Measurements from ENCODE around the gene G3BP1. TPM values are rescaled to one million over a fixed set of nuclear protein-coding genes. Genes with fewer than 3 reads are reported as not detected.
A peak's percentile ranks its signal among the peaks of the same experiment; 100 is the strongest.

The G3BP1 gene
- total RNA-seq, 4 donors from 2014 or later, result 99.8 to 119 (median 109) TPM

GRCh38 chr5:151811593-151812321 is 40.0 kb downstream of the G3BP1 start:
- H3K36me3 ChIP-seq, result peaks cover 0 to 88% (median 0%) of the 10 kb centered on the region in 3 donors
- H3K27me3 ChIP-seq, result no peaks in the 10 kb centered on the region
- no peak overlapping the region for H3K4me3 ChIP-seq
- H3K4me1 ChIP-seq, result peaks cover 0 to 17% (median 0%) of the 10 kb centered on the region in 3 donors
- no peak for DNase-seq
- WGBS, 2 donors, result 63 to 64% methylated on average over 5 of the region's 5 CpGs
- no peak for TF ChIP-seq POLR2A (IDR thresholded peaks at IDR 0.05)
- TF ChIP-seq CTCF (IDR thresholded peaks at IDR 0.05), result no peak
- intact Hi-C loops (cut with DNase I), result no loop called here
- no peaks in the 10 kb centered on the region for H3K9me3 ChIP-seq
- H3K27ac ChIP-seq, result peak overlapping the region in 1 of 4 donors; percentile 4

GRCh38 chr5:151812757-151813309 is 41.1 kb downstream of the G3BP1 start:
- TF ChIP-seq POLR2A (IDR thresholded peaks at IDR 0.05) (no peak), CTCF (IDR thresholded peaks at IDR 0.05) (no peak)
- no peak for DNase-seq
- WGBS, 2 donors, result 82 to 94% methylated on average over 2 of the region's 2 CpGs
- Histone ChIP-seq H3K4me3 (no peak overlapping the region), H3K27me3 (no peaks in the 10 kb centered on the region), H3K4me1 (peaks cover 0 to 17% (median 0%) of the 10 kb centered on the region in 3 donors), H3K36me3 (peaks cover 0 to 80% (median 0%) of the 10 kb centered on the region in 3 donors), H3K9me3 (no peaks in the 10 kb centered on the region), H3K27ac (no peak overlapping the region)
- intact Hi-C loops (cut with DNase I), result no loop called here

- H3K4me1 ChIP-seq, result peaks cover 0 to 14% (median 0%) of the 10 kb centered on the region in 3 donors
- 63 to 85% methylated on average over 1 of the region's 1 CpG for WGBS, 2 donors
Measured at GRCh38 chr5:151815051-151815450, 43.3 kb downstream of the G3BP1 start.

GRCh38 chr5:151819830-151820229 is 48.1 kb downstream of the G3BP1 start:
- intact Hi-C loops (cut with DNase I), result loop anchor here (10.0 kb wide), 2 partner anchors 325 to 685 kb away; no protein-coding TSS in a partner anchor
- no peaks in the 10 kb centered on the region for H3K27me3 ChIP-seq
- no peak for DNase-seq
- H3K4me3 ChIP-seq, result no peak overlapping the region
- H3K27ac ChIP-seq, result no peak overlapping the region
- peaks cover 0 to 6% (median 0%) of the 10 kb centered on the region in 3 donors for H3K4me1 ChIP-seq
- no peaks in the 10 kb centered on the region for H3K9me3 ChIP-seq
- TF ChIP-seq CTCF (IDR thresholded peaks at IDR 0.05) (no peak), POLR2A (IDR thresholded peaks at IDR 0.05) (no peak)
- peaks cover 0 to 14% (median 0%) of the 10 kb centered on the region in 3 donors for H3K36me3 ChIP-seq

More at GRCh38 chr5:151815051-151815450, 43.3 kb downstream of the G3BP1 start:
- intact Hi-C loops (cut with DNase I), result no loop called here
- Histone ChIP-seq H3K4me3 (no peak overlapping the region), H3K9me3 (no peaks in the 10 kb centered on the region), H3K27me3 (no peaks in the 10 kb centered on the region), H3K27ac (no peak overlapping the region), H3K36me3 (peaks cover 0 to 62% (median 0%) of the 10 kb centered on the region in 3 donors)
- TF ChIP-seq POLR2A (IDR thresholded peaks at IDR 0.05), result no peak
- no peak for TF ChIP-seq CTCF (IDR thresholded peaks at IDR 0.05)
- DNase-seq, result no peak

GRCh38 chr5:151820271-151820670 is 48.5 kb downstream of the G3BP1 start:
- H3K4me1 ChIP-seq, result peaks cover 0 to 6% (median 0%) of the 10 kb centered on the region in 3 donors
- no peaks in the 10 kb centered on the region for H3K27me3 ChIP-seq
- no peaks in the 10 kb centered on the region for H3K9me3 ChIP-seq
- no peak overlapping the region for H3K27ac ChIP-seq
- DNase-seq, result no peak
- 78 to 92% methylated on average over 3 of the region's 3 CpGs for WGBS, 2 donors
- H3K4me3 ChIP-seq, result no peak overlapping the region
- intact Hi-C loops (cut with DNase I), result loop anchor here (10.0 kb wide), 2 partner anchors 325 to 685 kb away; no protein-coding TSS in a partner anchor
- no peak for TF ChIP-seq CTCF (IDR thresholded peaks at IDR 0.05)
- peaks cover 0 to 10% (median 0%) of the 10 kb centered on the region in 3 donors for H3K36me3 ChIP-seq

Measured in esophagus squamous epithelium (tissue), 5 donors.